Suprapubic skin (tissue), 4 donors: ENCODE data around the gene CYP46A1. TPM values are rescaled to one million over a fixed set of nuclear protein-coding genes. Genes with fewer than 3 reads are reported as not detected.
"Not testable (repeated sequence)": the region's sequence is repeated elsewhere in the genome, so short reads cannot be mapped to it uniquely, and the experiment has no call there.

Experiments used
- DNase-seq, 2 donors: peaks; one replicate each; pipeline ENCODE4 v3.0.0-alpha.2; 2019; ENCODE audit warnings: low spot score in 2 of 2
- H3K27ac ChIP-seq: fragments of 200-600 bp; sonication (generic); one replicate; pipeline ENCODE4 v1.5.1; 2019
- H3K27me3 ChIP-seq: fragments of 200-600 bp; sonication (generic); one replicate; pipeline ENCODE4 v1.5.1; 2019
- H3K36me3 ChIP-seq: fragments of 200-600 bp; sonication (generic); one replicate; pipeline ENCODE4 v1.5.1; 2019
- H3K4me1 ChIP-seq: fragments of 200-600 bp; sonication (generic); one replicate; pipeline ENCODE4 v1.5.1; 2019
- H3K4me3 ChIP-seq: fragments of 200-600 bp; sonication (generic); one replicate; pipeline ENCODE4 v1.5.1; 2019; ENCODE audit warnings: mild to moderate bottlenecking
- H3K9me3 ChIP-seq: fragments of 200-600 bp; sonication (generic); one replicate; pipeline ENCODE4 v1.5.1; 2019
- CTCF ChIP-seq, 2 donors: fragments of 200-600 bp in 1 of 2; fragments of 450-650 bp in 1 of 2; sonication (generic) in 1 of 2; IDR thresholded peaks; one replicate each; pipeline ENCODE4 v1.5.1; 2016 to 2019; ENCODE audit warnings: antibody characterized with exemption in 2 of 2, mild to moderate bottlenecking in 1 of 2, moderate library complexity in 1 of 2
- EP300 ChIP-seq: sonication (generic); formaldehyde crosslinking; IDR thresholded peaks from one replicate; pipeline ENCODE4 v1.6.1; 2017; ENCODE audit warnings: antibody characterized with exemption
- POLR2A ChIP-seq, 2 donors: fragments of 450-650 bp; IDR thresholded peaks; one replicate each; pipeline ENCODE4 v1.6.1; 2017; ENCODE audit warnings: antibody characterized with exemption in 2 of 2, mild to moderate bottlenecking in 2 of 2, moderate library complexity in 2 of 2
- POLR2AphosphoS5 ChIP-seq, 3 donors: sonication (generic); formaldehyde crosslinking; IDR thresholded peaks; one replicate each; pipeline ENCODE4 v1.6.1; 2017; ENCODE audit warnings: antibody characterized with exemption in 3 of 3
- WGBS: methylation state at CpG from one replicate; pipeline ENCODE4 v1.1.5; 2018; 5-methylcytosine and 5-hydroxymethylcytosine counted together
- total RNA-seq, 4 donors: library from RNA; depleted of rRNA; stranded (reverse); fragments of >200 nt; gene quantifications; one replicate each; pipeline ENCODE4 v1.1.0, GENCODE V29; 2016

The CYP46A1 gene
- total RNA-seq: 1 to 10 TPM in 2 of 4 donors, under 1 TPM in 1, not detected in 1; 0.47 to 2.0 (median 1.0) TPM

- H3K27ac ChIP-seq: peak within 1 kb of the TSS; percentile 92
- no peak for TF ChIP-seq EP300
- TF ChIP-seq CTCF (IDR thresholded peaks at IDR 0.05): no peak
- peak in 2 of 3 donors; percentile 20 to 28 for TF ChIP-seq POLR2AphosphoS5 (IDR thresholded peaks at IDR 0.05)
- peak in 1 of 2 donors; percentile 41 for TF ChIP-seq POLR2A (IDR thresholded peaks at IDR 0.05)
- no peaks in the 10 kb centered on the region for H3K9me3 ChIP-seq
- 2% methylated on average over 24 of the region's 83 CpGs for WGBS
- H3K36me3 ChIP-seq: no peaks in the 10 kb centered on the region
- H3K4me3 ChIP-seq: peak within 1 kb of the TSS; percentile 95
- H3K27me3 ChIP-seq: no peaks in the 10 kb centered on the region
- peak; percentile 100 for DNase-seq
- peaks cover 19% of the 10 kb centered on the region for H3K4me1 ChIP-seq
Observed at GRCh38 chr14:99683619-99684409, at the start of gene CYP46A1. Gene CYP46A1 (plus strand): TSS chr14:99684298. CDS start chr14:99684418, 120 bp downstream.

DNA sequence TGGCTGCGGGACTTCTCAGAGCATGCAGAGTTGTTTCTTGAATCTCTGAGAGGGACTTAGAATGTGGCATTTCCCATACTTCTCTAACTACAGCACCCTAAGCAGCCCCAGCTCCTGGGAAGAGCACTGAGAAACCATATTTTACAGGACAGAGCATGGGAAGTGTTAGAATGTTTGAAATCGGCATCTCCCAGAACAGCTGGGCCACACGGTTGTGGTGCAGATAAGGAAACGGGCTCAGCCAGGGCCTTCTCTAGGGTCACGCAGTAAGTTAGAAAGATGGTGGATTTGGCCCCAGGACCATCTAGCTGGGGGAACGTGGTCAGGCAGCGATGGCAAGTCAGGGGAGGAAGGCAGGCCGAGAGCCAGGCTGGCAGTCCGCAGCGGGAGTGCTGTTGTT lies 49.7 kb upstream of the CYP46A1 start:
- Histone ChIP-seq H3K27ac (no peak overlapping the region), H3K27me3 (no peaks in the 10 kb centered on the region), H3K4me1 (no peaks in the 10 kb centered on the region), H3K36me3 (no peaks in the 10 kb centered on the region), H3K4me3 (no peak overlapping the region), H3K9me3 (no peaks in the 10 kb centered on the region)
- WGBS: 62% methylated on average over 10 of the region's 10 CpGs
- TF ChIP-seq POLR2AphosphoS5 (IDR thresholded peaks at IDR 0.05) (no peak), POLR2A (IDR thresholded peaks at IDR 0.05) (no peak), CTCF (IDR thresholded peaks at IDR 0.05) (no peak), EP300 (no peak)
- no peak for DNase-seq

GRCh38 chr14:99635116-99635515 lies 49.0 kb upstream of the CYP46A1 start:
- no peaks in the 10 kb centered on the region for H3K27me3 ChIP-seq

GRCh38 chr14:99636487-99636886 lies 47.6 kb upstream of the CYP46A1 start:
- no peak for DNase-seq
- no peaks in the 10 kb centered on the region for H3K36me3 ChIP-seq
- H3K27ac ChIP-seq: no peak overlapping the region
- TF ChIP-seq EP300 (no peak), CTCF (IDR thresholded peaks at IDR 0.05) (no peak), POLR2A (IDR thresholded peaks at IDR 0.05) (no peak), POLR2AphosphoS5 (IDR thresholded peaks at IDR 0.05) (no peak)
- H3K9me3 ChIP-seq: no peaks in the 10 kb centered on the region
- no peaks in the 10 kb centered on the region for H3K4me1 ChIP-seq
- H3K4me3 ChIP-seq: no peak overlapping the region
- no peaks in the 10 kb centered on the region for H3K27me3 ChIP-seq
- 75% methylated on average over 5 of the region's 5 CpGs for WGBS

More at GRCh38 chr14:99635116-99635515, 49.0 kb upstream of the CYP46A1 start:
- DNase-seq: no peak
- WGBS: 81% methylated on average over 8 of the region's 8 CpGs
- TF ChIP-seq POLR2AphosphoS5 (IDR thresholded peaks at IDR 0.05) (no peak), CTCF (IDR thresholded peaks at IDR 0.05) (no peak), EP300 (no peak), POLR2A (IDR thresholded peaks at IDR 0.05) (no peak)
- no peaks in the 10 kb centered on the region for H3K36me3 ChIP-seq
- no peak overlapping the region for H3K27ac ChIP-seq
- no peak overlapping the region for H3K4me3 ChIP-seq
- H3K9me3 ChIP-seq: no peaks in the 10 kb centered on the region
- H3K4me1 ChIP-seq: no peaks in the 10 kb centered on the region

DNA sequence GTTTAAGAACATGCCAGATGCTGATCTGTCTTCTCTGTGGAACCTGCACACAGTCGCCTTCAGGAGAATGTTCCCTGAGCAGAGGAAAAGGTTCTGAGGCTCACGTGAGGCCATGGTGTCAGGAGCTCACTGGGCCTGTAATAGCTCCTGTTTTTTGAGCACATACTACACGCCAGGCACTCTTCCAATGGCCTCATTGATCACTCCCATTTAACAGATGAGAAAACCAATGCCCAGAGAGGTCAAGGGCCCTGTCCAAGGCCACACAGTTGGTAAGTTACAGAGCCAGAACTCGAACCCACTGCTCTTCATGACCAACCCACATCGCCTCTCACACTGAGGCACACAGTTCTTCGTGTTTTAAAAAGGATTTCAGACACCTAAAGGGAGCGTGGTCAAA lies 46.5 kb upstream of the CYP46A1 start:
- no peak for TF ChIP-seq EP300
- no peak for TF ChIP-seq POLR2A (IDR thresholded peaks at IDR 0.05)
- DNase-seq: no peak

DNA sequence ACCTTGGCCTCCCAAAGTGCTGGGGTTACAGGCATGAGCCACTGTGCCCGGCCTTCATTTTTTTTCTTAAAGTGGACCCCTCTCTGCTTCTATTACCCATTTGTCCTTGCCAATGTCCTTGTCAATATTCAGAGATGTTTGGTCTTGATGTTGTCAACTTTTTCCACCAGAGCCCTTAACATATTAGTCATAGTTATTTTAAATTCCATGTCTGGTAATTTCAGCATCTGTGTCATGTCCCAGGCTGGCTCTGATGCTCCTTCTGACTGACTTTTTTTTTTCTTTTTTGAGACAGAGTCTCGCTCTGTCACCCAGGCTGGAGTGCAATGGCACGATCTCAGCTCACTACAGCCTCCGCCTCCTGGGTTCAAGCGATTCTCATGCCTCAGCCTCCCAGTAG lies 41.3 kb upstream of the CYP46A1 start:
- Histone ChIP-seq H3K27me3 (peaks cover 10% of the 10 kb centered on the region), H3K4me1 (peaks cover 17% of the 10 kb centered on the region)
- DNase-seq, H3K9me3 ChIP-seq, H3K36me3 ChIP-seq, H3K27ac ChIP-seq, H3K4me3 ChIP-seq: not testable (repeated sequence)
- WGBS: 94% methylated on average over 5 of the region's 5 CpGs

More for the DNA sequence above, 46.5 kb upstream of the CYP46A1 start:
- Histone ChIP-seq H3K27ac (no peak overlapping the region), H3K9me3 (no peaks in the 10 kb centered on the region), H3K4me1 (no peaks in the 10 kb centered on the region), H3K4me3 (no peak overlapping the region), H3K27me3 (no peaks in the 10 kb centered on the region), H3K36me3 (no peaks in the 10 kb centered on the region)
- WGBS: 87% methylated on average over 7 of the region's 7 CpGs
